K562 (cell line): ENCODE results near the gene PTGR2. TPM values are rescaled to one million over a fixed set of nuclear protein-coding genes. Genes with fewer than 3 reads are reported as not detected.

Source experiments
- ATAC-seq: fragments of 200-7000 bp; cut with Tn5 transposase; 3 replicates; pipeline ENCODE4 v1.9.1; 2020; ENCODE audit warnings: moderate library complexity
- BruUV-seq: library from RNA; stranded (reverse); fragments of 400-500 nt; replicated peaks from 2 replicates; lab custom pipeline; 2021; lab: Mats Ljungman, UMichigan
- CTCF ChIA-PET: fragments of 300-600 bp; formaldehyde crosslinking; extraction: SDS; loops from one replicate; lab custom pipeline; 2021; ENCODE audit warnings: low intra/inter-chr PET ratio; lab: Yijun Ruan, JAX
- POLR2A ChIA-PET: fragments of 300-600, 350-650 bp; sonication (Branson Sonifier 250); formaldehyde crosslinking; extraction: SDS; loops from one replicate; lab custom pipeline; 2021; ENCODE audit warnings: antibody characterized with exemption, inconsistent platforms; lab: Yijun Ruan, JAX
- DNase-seq, 4 experiments: peaks; one replicate each; pipeline versions ENCODE4 v3.0.0 to v3.0.0-alpha.2; 2011 to 2018; ENCODE audit warnings: low spot score in 3 of 4, mixed read lengths in 3 of 4; ENCODE audit errors: extremely low read depth in 1 of 4
- FAIRE-seq: peaks from 2 replicates; lab custom pipeline; 2011; peaks lifted over from hg19 to GRCh38; lab: Jason Lieb, UNC
- H2AFZ ChIP-seq: 2 replicates; pipeline ENCODE4 v1.6.0; 2011; ENCODE audit warnings: low read depth, low read length, control low read depth, inconsistent platforms
- H3K27ac ChIP-seq: fragments of 200-600 bp; 3 replicates; pipeline ENCODE4 v1.8.0; 2011; ENCODE audit warnings: low read depth, mild to moderate bottlenecking, control low read depth, inconsistent platforms, low read length, moderate library complexity, mixed read lengths; ENCODE audit errors: extremely low read depth
- H3K27me3 ChIP-seq, 2 experiments: fragments of 300-600 bp in 1 of 2; 2 replicates in 1 of 2; 3 replicates in 1 of 2; pipeline versions ENCODE4 v1.6.0 to v1.8.0; 2011; ENCODE audit warnings: inconsistent platforms in 2 of 2, low read length in 2 of 2, mild to moderate bottlenecking in 1 of 2, mixed read lengths in 1 of 2, moderate library complexity in 1 of 2; ENCODE audit not compliant: control insufficient read depth in 2 of 2, insufficient read depth in 2 of 2
- H3K36me3 ChIP-seq: fragments of 300-600 bp; 3 replicates; pipeline ENCODE4 v1.8.0; 2011; ENCODE audit warnings: mild to moderate bottlenecking, low read length, inconsistent platforms; ENCODE audit not compliant: control insufficient read depth, insufficient read depth
- H3K4me1 ChIP-seq, 2 experiments: fragments of 200-600 bp in 1 of 2; replicated peaks in 1 of 2; 2 replicates in 1 of 2; 3 replicates in 1 of 2; pipeline versions ENCODE4 v1.5.1 to v1.8.0; 2011; ENCODE audit warnings: inconsistent platforms in 2 of 2, low read length in 2 of 2, mild to moderate bottlenecking in 1 of 2, mixed read lengths in 1 of 2, moderate library complexity in 1 of 2; ENCODE audit not compliant: control insufficient read depth in 2 of 2, insufficient read depth in 2 of 2
- H3K4me2 ChIP-seq: 2 replicates; pipeline ENCODE4 v1.6.1; 2011; ENCODE audit warnings: low read length, control low read depth, inconsistent platforms, mixed read lengths; ENCODE audit not compliant: insufficient read depth
- H3K4me3 ChIP-seq: fragments of 200-600 bp; sonication (generic), shearing (Covaris generic); 2 replicates; pipeline ENCODE4 v1.5.1; 2016; ENCODE audit warnings: control low read depth, inconsistent platforms
- H3K79me2 ChIP-seq: fragments of 200-600 bp; 3 replicates; pipeline ENCODE4 v1.8.0; 2011; ENCODE audit warnings: low read length, inconsistent platforms; ENCODE audit not compliant: control insufficient read depth, insufficient read depth
- H3K9ac ChIP-seq, 2 experiments: 2 replicates each; pipeline versions ENCODE4 v1.6.0 to v1.6.1; 2011; ENCODE audit warnings: low read depth in 2 of 2, low read length in 2 of 2, control low read depth in 1 of 2, inconsistent platforms in 1 of 2, mild to moderate bottlenecking in 1 of 2, mixed read lengths in 1 of 2; ENCODE audit not compliant: insufficient read depth in 1 of 2
- H3K9me1 ChIP-seq: one replicate; pipeline ENCODE4 v1.6.0; 2011; ENCODE audit warnings: inconsistent platforms, mild to moderate bottlenecking, low read length, moderate library complexity; ENCODE audit not compliant: control insufficient read depth, insufficient read depth
- H3K9me3 ChIP-seq: replicated peaks from 2 replicates; pipeline ENCODE4 v1.5.1; 2011; ENCODE audit warnings: low read depth, low read length, inconsistent platforms; ENCODE audit not compliant: control insufficient read depth, insufficient read depth
- H4K20me1 ChIP-seq: replicated peaks from 2 replicates; pipeline ENCODE4 v1.6.1; 2011; ENCODE audit warnings: low read length, inconsistent platforms, mixed read lengths; ENCODE audit not compliant: control insufficient read depth, insufficient read depth
- ELF1 ChIP-seq: fragments of 200-800 bp; sonication (Bioruptor generic); IDR thresholded peaks from 2 replicates; pipeline ENCODE4 v1.6.1; 2016; ENCODE audit warnings: missing genetic modification characterization, missing compliant biosample characterization
- FOXP1 ChIP-seq: sonication (generic); formaldehyde crosslinking; IDR thresholded peaks from 2 replicates; pipeline ENCODE4 v1.8.0; 2022; ENCODE audit warnings: mild to moderate bottlenecking, missing genetic modification reagents
- MXD1 ChIP-seq: fragments of 250-450 bp; sonication (Bioruptor Pico); IDR thresholded peaks from 2 replicates; pipeline ENCODE4 v1.8.0; 2021; ENCODE audit warnings: borderline replicate concordance, mild to moderate bottlenecking, moderate library complexity; ENCODE audit not compliant: poor library complexity, severe bottlenecking
- NEUROD1 ChIP-seq: fragments of 150-350 bp; IDR thresholded peaks from 2 replicates; pipeline ENCODE4 v1.6.1; 2014; ENCODE audit warnings: borderline replicate concordance, low read length, low read depth; ENCODE audit not compliant: partially characterized antibody
- SP2 ChIP-seq: IDR thresholded peaks from 2 replicates; pipeline ENCODE4 v1.6.1; 2011; ENCODE audit warnings: mild to moderate bottlenecking, low read depth, low read length, moderate library complexity; ENCODE audit not compliant: poor library complexity, severe bottlenecking; ENCODE audit errors: extremely low read depth
- ZBTB34 ChIP-seq: fragments of 250-450 bp; sonication (Bioruptor Pico); IDR thresholded peaks from 2 replicates; pipeline ENCODE4 v1.8.0; 2021; ENCODE audit warnings: mild to moderate bottlenecking, moderate library complexity
- ZFP36 ChIP-seq: fragments of 150-350 bp; IDR thresholded peaks from 2 replicates; pipeline ENCODE4 v1.6.1; 2018; ENCODE audit warnings: low read length, low read depth; ENCODE audit not compliant: partially characterized antibody
- ZNF174 ChIP-seq: fragments of 250-450 bp; sonication (Bioruptor Pico); IDR thresholded peaks from 2 replicates; pipeline ENCODE4 v1.4.0; 2020; ENCODE audit warnings: mild to moderate bottlenecking
- ZNF507 ChIP-seq: conservative IDR thresholded peaks from 2 replicates; pipeline ENCODE4 v1.6.1; 2017; ENCODE audit warnings: missing genetic modification characterization, missing compliant biosample characterization
- ZNF551 ChIP-seq: fragments of 250-450 bp; sonication (Bioruptor Pico); IDR thresholded peaks from 2 replicates; pipeline ENCODE4 v1.5.0; 2021; ENCODE audit warnings: mild to moderate bottlenecking, moderate library complexity
- ZNF766 ChIP-seq: fragments of 200-800 bp; sonication (Bioruptor generic); conservative IDR thresholded peaks from 2 replicates; pipeline ENCODE4 v1.6.1; 2016; ENCODE audit warnings: missing genetic modification characterization, missing compliant biosample characterization
- ZNF780A ChIP-seq: fragments of 250-450 bp; sonication (Bioruptor Pico); IDR thresholded peaks from 2 replicates; pipeline ENCODE4 v1.5.0; 2021; ENCODE audit warnings: mild to moderate bottlenecking
- WGBS: fragments of 100-300 bp; shearing (Covaris generic); methylation state at CpG from one replicate; pipeline ENCODE4 v1.1.6; 2016; ENCODE audit warnings: low coverage, mixed read lengths; ENCODE audit not compliant: insufficient coverage; ENCODE audit errors: missing lambda C conversion rate; 5-methylcytosine and 5-hydroxymethylcytosine counted together
- in situ Hi-C: fragments of 300-500 bp; cut with MboI; formaldehyde crosslinking; loops from 4 replicates; pipeline ENCODE4 v1.15.0; 2018; ENCODE audit warnings: inconsistent platforms, mixed read lengths
- intact Hi-C: fragments of 100-400 bp; cut with micrococcal nuclease; formaldehyde crosslinking; loops from 2 replicates; pipeline ENCODE4 v1.14.2; 2022
- polyA plus RNA-seq, 8 experiments: library from polyadenylated mRNA; depleted of rRNA in 4 of 8; stranded (reverse) in 5 of 8; unstranded in 3 of 8; fragments of >200 nt; fragmentation: Nextera tagmentation in 2 of 8; fragmentation: Illumina TruSeq in 1 of 8; extraction: Ambion mirVana in 2 of 8; extraction: Trizol in 1 of 8; gene quantifications; 2 replicates each; pipeline versions ENCODE4 v1.2.1 to v1.2.3, GENCODE V29; 2011 to 2014; ENCODE audit warnings: inconsistent platforms in 1 of 8, missing spikeins in 1 of 8
- total RNA-seq, 7 experiments: library from RNA; depleted of rRNA in 6 of 7; stranded (reverse); fragments of >200 nt in 6 of 7; fragmentation: Illumina TruSeq in 2 of 7; extraction: Trizol in 2 of 7; gene quantifications; 2 replicates each; pipeline versions ENCODE4 v1.2.1 to v1.2.3, GENCODE V29; 2011 to 2021; ENCODE audit warnings: low replicate concordance in 1 of 7
- TF ChIP-seq, protein P1 (sequence below): fragments of 250-450 bp; sonication (Bioruptor Pico); IDR thresholded peaks from 2 replicates; pipeline ENCODE4 v1.4.0; 2020; ENCODE audit warnings: mild to moderate bottlenecking

Gene PTGR2
- total and polyA plus RNA-seq, 9 of the 15 experiments (the other 6 are each of a cell fraction or from before 2014, with no cell fraction given), result 7.4 to 23.0 (median 13.0) TPM

DNA sequence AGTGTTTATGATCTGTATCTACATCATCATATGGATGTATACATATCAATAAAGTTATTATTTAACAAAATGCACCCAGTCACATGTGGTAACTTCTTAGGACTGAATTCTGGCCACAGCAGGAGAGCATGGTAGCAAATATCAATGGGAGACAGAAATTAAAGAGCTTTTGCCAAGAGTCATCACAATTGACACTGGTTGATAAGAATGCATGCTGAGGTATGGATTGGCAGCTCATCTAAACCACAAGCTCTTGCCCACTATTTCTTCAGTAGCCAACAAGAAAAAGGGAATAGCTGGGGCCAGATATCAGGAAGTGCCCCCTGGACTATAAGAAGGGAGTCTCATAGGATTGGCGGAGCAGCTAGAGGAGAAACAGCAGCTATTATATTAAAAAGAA lies 9.4 kb upstream of the PTGR2 start:
- TF ChIP-seq MXD1 (CRISPR knock-in tag) (no peak), ELF1 (tag) (no peak), ZBTB34 (CRISPR knock-in tag) (no peak), ZFP36 (no peak), ZNF174 (no peak), ZNF780A (CRISPR knock-in tag) (no peak), SP2 (no peak), FOXP1 (CRISPR knock-in tag) (no peak), ZNF766 (no peak), ZNF551 (CRISPR knock-in tag) (no peak), NEUROD1 (no peak), ZNF507 (tag) (no peak)
- TF ChIP-seq, protein P1, sequence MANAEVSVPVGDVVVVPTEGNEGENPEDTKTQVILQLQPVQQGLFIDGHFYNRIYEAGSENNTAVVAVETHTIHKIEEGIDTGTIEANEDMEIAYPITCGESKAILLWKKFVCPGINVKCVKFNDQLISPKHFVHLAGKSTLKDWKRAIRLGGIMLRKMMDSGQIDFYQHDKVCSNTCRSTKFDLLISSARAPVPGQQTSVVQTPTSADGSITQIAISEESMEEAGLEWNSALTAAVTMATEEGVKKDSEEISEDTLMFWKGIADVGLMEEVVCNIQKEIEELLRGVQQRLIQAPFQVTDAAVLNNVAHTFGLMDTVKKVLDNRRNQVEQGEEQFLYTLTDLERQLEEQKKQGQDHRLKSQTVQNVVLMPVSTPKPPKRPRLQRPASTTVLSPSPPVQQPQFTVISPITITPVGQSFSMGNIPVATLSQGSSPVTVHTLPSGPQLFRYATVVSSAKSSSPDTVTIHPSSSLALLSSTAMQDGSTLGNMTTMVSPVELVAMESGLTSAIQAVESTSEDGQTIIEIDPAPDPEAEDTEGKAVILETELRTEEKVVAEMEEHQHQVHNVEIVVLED (CRISPR knock-in tag), result no peak
- ATAC-seq (no peak), FAIRE-seq (no peak), DNase-seq (no peak)
- no peaks in the 10 kb centered on the region for H3K36me3 ChIP-seq
- no peak overlapping the region for H3K27ac ChIP-seq
- no peak overlapping the region for H3K4me2 ChIP-seq
- ChIA-PET POLR2A (no interaction called here), CTCF (no interaction called here)
- H3K4me3 ChIP-seq, result no peak overlapping the region
- no TSS peak for BruUV-seq
- no peaks in the 10 kb centered on the region for H3K9me1 ChIP-seq
- H2AFZ ChIP-seq, result no peak overlapping the region
- WGBS, result 100% methylated on average over 1 of the region's 1 CpG
- H4K20me1 ChIP-seq, result no peaks in the 10 kb centered on the region
- in situ Hi-C loops (no loop called here), intact Hi-C loops (no loop called here)
- no peaks in the 10 kb centered on the region for H3K27me3 ChIP-seq
- H3K9ac ChIP-seq, result no peak overlapping the region
- no peaks in the 10 kb centered on the region for H3K9me3 ChIP-seq
- H3K79me2 ChIP-seq, result no peaks in the 10 kb centered on the region
- no peaks in the 10 kb centered on the region; a peak in 1 of 5 replicates for H3K4me1 ChIP-seq
